ENCODE data around the gene GPR161.

The GPR161 gene

DNA sequence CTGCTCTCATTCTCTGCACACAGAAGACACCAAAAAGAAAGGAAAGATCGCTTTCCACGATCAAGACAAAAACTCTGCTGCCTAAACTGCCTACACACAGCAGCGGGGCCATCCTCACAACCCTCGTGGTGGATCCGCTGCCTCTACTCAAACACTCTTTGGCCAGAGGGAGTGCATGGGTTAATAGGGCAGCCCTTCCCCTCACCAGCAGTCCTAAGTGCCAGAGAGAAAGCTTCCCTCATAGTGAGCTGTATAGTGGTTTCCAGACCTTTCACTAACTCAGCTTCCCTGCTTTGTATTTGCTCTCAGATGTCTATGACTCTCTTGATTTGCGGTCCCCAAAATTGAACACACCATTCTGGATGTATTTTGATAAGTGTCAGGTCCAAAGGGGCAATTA lies 30.9 kb downstream of the GPR161 start:
- DNase-seq (ENCODE audit: low read depth): no peak

- DNase-seq (ENCODE audit: low read depth): no peak
These were observed 32.2 kb downstream of the GPR161 start for GRCh38 chr1:168104535-168104934.

GRCh38 chr1:168102487-168102886 lies 34.2 kb downstream of the GPR161 start:
- DNase-seq (ENCODE audit: low read depth): no peak

DNA sequence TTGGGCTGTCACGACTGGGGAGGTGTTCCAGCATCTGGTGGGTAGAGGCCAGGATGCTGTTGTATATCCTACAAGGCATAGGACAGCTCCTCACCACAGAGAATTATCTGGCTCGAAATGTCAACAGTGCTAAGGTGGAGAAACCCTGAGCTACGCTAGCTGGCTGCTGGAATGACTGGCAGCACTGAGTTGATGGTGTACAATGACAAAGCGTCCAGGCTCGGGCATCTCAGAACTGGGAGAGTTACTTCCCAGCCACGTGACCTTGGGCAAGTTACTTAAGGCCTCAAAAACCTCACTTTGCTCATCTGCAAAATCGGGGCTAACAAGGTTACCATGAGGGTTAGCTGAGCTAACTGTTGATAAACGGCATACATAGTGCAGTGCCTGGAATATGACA lies 35.4 kb downstream of the GPR161 start:
- no peak for DNase-seq (ENCODE audit: low read depth)

- no peak for DNase-seq (ENCODE audit: low read depth)
These were observed 36.3 kb downstream of the GPR161 start for GRCh38 chr1:168100315-168101002.

DNA sequence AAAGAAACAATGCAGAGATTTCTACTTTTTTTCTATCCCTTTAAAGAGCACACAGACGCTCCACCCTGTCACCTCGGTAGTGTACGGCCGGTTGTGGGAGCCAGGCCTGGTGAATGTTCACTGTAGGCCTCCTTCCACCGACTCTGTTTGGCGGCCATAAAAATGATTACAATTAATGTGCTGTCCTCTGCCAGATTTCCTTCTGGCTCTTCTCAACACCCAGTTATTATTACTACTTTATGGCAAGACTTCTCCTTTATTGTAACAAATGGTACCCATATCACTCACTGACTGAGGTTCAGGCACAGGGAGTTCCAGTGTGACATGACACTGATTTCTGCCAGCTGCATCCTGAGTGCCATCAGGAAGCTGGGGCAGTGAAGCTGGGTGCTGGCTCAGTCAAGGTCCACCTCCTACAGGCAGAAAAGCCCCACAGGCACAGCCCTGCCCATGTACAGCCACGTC lies 37.4 kb downstream of the GPR161 start:
- DNase-seq (ENCODE audit: low read depth): no peak

GRCh38 chr1:168098534-168099320 lies 38.0 kb downstream of the GPR161 start:
- no peak for DNase-seq (ENCODE audit: low read depth)

DNA sequence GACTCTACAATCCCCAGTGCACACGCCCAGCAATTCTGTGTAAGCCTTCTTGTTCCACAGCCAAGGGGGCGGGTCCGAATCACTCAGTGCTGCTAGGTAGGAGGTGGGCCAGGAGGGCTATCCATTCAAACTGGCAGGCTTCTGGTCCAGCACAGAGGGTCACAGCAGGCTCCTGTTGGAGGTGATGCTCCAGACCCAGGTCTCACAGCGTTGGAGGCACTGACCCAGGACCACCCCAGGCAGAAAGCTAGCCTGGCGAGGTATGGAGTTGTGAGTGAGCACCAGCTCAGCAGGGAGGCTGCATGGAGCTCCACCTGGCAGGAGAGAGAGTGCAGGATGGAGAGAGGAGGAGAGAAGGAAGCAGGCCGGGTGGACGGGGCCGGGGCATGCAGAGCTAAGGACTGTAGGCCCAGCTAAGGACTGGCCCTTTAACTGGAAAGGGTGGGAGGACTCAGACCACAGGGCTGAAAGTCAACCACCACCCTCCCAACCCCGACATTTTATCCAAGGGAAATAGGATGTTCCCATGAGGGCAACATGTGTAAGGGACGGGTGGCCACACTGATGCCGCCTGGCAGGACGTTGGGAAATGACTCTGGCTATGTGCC lies 38.7 kb downstream of the GPR161 start:
- DNase-seq (ENCODE audit: low read depth): no peak

DNA sequence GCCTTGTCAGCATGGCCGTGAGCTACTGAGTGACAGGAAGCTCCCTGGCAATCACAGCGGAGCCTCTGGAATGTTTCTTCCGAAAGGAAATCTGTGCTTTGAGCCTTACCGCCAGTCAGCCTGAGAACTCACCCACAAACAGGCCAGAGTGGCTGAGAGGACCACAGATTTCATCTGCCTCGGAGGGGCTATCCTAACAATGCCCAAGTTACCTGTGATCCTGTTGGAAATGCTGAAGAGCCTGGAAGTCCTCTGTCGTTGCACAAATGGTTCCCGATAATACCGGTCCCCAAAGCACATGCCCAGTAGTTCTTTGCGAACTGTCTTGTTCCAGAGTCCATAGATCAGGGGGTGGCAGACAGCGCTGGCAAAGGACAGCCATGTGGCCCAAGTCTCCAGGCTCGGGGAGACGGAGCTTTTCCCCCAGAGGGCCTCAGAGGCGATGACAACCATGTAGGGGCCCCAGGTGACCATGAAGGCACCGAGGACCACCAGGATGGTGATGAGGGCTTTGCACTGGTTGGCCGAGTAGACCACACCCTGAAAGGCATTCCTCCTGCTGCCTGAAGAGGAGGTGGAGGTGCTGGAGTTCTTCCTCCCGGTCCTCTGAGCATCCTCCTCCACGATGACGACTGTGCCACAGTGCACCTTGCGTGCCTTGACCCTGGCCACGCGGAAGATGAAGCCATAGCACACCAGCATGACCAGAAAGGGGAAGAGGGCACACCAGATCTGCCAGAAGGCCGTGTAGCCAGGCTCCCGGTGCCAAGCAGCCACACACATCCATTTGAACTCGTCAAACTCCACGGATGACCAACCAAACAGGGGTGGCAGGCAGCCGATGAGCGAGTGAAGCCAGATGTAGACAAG lies 40.2 kb downstream of the GPR161 start:
- no peak for DNase-seq (ENCODE audit: low read depth)

GRCh38 chr1:168095476-168095875 lies 41.3 kb downstream of the GPR161 start:
- no peak for DNase-seq (ENCODE audit: low read depth)

DNA sequence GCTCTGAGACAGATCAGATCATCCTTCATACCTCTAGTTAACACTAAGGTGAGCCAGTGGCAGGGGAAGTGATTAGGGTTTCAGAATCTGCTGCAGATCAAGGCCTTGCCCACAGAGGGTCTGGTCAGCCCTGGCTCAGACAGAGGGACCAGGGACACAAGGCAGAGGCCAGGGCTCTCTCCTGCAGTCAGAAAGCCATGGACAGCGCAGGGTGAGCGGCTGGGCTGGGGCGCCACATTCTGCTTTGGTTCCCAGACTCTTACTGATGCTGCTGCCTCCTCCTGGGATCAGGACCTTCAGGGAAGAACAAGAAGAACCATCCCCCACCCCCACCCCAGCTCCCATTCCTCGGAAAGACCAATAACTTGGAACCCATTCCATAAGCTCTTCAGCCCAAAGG lies 43.1 kb downstream of the GPR161 start:
- DNase-seq (ENCODE audit: low read depth): no peak

DNA sequence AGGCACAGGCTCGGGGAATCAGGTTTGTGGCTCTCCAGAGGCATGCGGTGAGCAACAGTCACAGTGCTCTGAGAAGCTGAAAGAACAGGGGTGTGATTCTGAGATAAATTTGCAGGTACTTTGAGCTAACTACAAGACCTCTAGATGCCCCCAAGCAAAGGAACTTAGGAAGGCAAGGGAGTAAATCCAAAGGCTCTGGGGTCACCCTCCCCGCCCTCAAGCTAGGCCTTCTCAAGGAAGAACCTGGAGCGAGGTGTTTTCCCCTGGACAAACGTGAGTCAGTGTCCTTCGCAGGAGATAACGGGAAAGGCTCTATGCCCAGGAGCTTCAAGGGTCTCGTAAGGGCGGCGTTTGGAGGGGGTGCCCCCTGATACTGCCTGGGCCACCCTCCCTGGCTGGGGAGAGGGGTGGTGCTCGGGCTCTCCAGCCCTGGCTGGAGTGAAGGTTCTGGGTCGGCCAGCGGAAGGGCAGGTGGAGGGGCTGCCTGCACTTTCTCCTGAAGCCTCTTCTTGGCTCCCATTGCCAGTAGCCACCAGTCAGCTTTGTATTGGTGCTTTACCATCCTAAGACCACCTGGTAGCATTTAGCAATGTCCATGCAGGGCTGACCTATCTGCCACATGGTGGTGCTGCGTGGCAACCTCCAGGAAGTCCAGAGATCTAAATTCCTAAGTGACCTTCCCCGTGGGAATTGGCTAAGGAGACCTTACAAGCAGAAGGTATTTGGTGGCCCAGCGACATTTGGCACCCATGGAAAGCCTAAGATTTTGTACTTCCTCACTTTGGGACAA lies 44.0 kb downstream of the GPR161 start:
- DNase-seq (ENCODE audit: low read depth): no peak

- DNase-seq (ENCODE audit: low read depth): no peak
These were observed 44.8 kb downstream of the GPR161 start for GRCh38 chr1:168091720-168092550.

- DNase-seq (ENCODE audit: low read depth): no peak
These were observed 45.7 kb downstream of the GPR161 start for GRCh38 chr1:168091063-168091462.

- no peak for DNase-seq (ENCODE audit: low read depth)
These were observed 46.3 kb downstream of the GPR161 start for GRCh38 chr1:168090395-168090794.

- no peak for DNase-seq (ENCODE audit: low read depth)
These were observed 46.8 kb downstream of the GPR161 start for GRCh38 chr1:168089979-168090337.

DNA sequence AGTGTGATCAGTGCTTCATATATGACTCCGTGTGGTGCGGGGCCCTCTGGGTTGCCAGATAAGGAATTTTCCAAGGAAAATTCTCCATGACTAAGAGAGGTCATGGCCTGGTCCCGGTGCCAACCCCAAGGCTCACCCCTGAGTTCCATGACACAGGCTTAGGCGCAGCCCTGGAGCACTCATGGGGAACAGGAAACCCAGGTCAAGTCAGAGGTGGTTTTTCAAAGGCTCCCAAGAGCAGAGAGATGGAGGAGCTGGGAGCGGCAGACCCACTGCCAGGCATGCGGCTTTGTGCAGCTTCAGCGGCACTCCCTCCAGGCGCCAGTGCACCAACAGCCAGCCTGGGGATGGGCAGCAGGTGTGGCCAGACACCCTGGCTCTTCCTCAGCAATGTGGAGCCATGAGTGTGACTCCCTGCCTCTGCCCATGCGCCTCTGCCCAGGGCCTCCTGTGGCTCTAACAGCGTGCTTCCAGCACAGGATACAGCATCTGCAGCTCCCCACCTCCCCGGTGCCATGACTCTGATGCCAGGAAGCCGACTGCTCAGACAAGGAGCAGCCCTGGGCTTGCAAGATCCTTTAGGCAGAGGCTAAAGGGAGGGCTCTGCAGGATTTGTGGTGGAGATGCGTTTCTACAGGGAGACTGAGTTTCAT lies 47.3 kb downstream of the GPR161 start:
- DNase-seq (ENCODE audit: low read depth): no peak

- no peak for DNase-seq (ENCODE audit: low read depth)
These were observed 48.0 kb downstream of the GPR161 start for GRCh38 chr1:168088511-168089325.

- no peak for DNase-seq (ENCODE audit: low read depth)
These were observed 49.0 kb downstream of the GPR161 start for GRCh38 chr1:168087696-168088095.
